ENCODE results near the gene JUND. TPM values are rescaled to one million over a fixed set of nuclear protein-coding genes. Genes with fewer than 3 reads are reported as not detected.

The JUND gene
- total RNA-seq, 1 donor from 2014 or later: 176 TPM

DNA sequence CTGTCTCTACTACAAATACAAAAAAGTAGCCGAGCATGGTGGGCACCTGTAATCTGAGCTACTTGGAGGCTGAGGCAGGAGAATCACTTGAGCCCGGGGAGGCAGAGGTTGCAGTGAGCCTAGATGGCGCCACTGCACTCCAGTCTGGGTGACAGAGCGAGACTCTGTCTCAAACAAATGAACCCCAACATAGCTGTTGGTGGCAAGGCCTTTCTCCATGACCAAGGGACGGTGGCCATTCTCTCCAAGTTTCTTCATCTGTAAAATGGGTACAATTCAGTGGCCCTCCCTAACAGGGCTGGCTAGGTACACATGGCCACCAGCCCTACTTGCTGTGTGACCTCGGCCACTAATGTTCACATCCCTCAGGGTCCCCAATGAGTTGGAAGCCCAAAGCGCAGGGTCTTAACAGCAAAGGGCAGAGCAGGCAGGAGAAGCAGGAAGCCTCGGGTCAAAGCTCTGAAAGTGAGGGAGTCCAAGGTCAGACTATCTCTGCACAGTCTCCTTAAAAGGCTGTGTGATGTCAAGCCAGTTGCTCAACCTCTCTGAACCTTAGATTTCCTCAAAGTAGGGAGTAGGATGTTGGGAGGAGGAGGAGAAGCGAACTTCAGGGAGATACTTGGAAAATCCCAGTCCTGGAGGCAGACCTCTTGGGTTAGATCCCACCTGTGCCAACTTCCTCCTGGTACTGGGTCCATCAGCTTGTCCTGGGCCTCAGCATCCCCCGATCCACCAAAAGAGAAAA is 2.7 kb downstream of the JUND start:
- TF ChIP-seq, protein P1, sequence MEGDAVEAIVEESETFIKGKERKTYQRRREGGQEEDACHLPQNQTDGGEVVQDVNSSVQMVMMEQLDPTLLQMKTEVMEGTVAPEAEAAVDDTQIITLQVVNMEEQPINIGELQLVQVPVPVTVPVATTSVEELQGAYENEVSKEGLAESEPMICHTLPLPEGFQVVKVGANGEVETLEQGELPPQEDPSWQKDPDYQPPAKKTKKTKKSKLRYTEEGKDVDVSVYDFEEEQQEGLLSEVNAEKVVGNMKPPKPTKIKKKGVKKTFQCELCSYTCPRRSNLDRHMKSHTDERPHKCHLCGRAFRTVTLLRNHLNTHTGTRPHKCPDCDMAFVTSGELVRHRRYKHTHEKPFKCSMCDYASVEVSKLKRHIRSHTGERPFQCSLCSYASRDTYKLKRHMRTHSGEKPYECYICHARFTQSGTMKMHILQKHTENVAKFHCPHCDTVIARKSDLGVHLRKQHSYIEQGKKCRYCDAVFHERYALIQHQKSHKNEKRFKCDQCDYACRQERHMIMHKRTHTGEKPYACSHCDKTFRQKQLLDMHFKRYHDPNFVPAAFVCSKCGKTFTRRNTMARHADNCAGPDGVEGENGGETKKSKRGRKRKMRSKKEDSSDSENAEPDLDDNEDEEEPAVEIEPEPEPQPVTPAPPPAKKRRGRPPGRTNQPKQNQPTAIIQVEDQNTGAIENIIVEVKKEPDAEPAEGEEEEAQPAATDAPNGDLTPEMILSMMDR (IDR thresholded peaks at IDR 0.05): peak; percentile 71
- Mint-ChIP-seq H3K27ac (ENCODE audit: unreplicated experiment) (peak overlapping the region; percentile 97), H3K4me1 (ENCODE audit: low read depth) (peaks cover 52% of the 10 kb centered on the region), H3K4me3 (ENCODE audit: unreplicated experiment) (peak overlapping the region; percentile 91), H3K9me3 (ENCODE audit: low read depth) (no peaks in the 10 kb centered on the region), H3K27me3 (ENCODE audit: low read depth) (no peaks in the 10 kb centered on the region), H3K36me3 (ENCODE audit: low read depth) (peaks cover 15% of the 10 kb centered on the region)
- DNase-seq (ENCODE audit: low spot score): no peak

DNA sequence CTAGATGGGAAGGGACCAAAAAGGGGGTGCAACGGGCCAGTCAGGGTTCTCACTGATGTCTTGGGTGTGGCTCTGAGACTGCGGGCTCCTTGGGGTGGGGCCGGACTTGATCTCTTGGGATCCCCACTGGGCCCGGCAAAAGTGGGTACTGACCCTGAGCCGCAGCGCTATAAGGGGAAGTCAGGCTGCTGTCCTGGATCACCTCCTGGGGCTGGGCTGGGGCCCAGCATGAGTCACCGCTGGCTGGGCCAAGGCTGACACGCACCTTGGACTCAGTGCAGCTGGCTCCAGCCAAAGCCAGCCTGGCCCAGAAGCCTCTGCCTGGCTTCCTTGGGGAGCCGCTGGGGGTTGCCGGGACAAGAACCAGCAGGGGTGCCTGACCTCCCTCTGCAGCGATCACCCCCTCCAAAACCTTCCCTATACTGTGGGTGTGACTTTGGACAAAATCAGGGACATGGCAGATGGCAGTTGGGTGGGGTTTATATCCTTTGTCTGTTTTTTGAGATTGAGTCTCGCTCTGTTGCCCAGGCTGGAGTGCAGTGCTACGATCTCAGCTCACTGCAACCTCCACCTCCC is 6.6 kb downstream of the JUND start:
- H3K9me3 Mint-ChIP-seq (ENCODE audit: low read depth): no peaks in the 10 kb centered on the region
- H3K4me3 Mint-ChIP-seq (ENCODE audit: unreplicated experiment): peak overlapping the region; percentile 8
- TF ChIP-seq, protein P1 (IDR thresholded peaks at IDR 0.05): peak; percentile 21
- H3K4me1 Mint-ChIP-seq (ENCODE audit: low read depth): peaks cover 42% of the 10 kb centered on the region
- H3K27ac Mint-ChIP-seq (ENCODE audit: unreplicated experiment): peak overlapping the region; percentile 93
- H3K36me3 Mint-ChIP-seq (ENCODE audit: low read depth): peaks cover 14% of the 10 kb centered on the region
- DNase-seq (ENCODE audit: low spot score): no peak
- H3K27me3 Mint-ChIP-seq (ENCODE audit: low read depth): no peaks in the 10 kb centered on the region

- TF ChIP-seq, protein P1 (IDR thresholded peaks at IDR 0.05): no peak
- Mint-ChIP-seq H3K36me3 (ENCODE audit: low read depth) (peaks cover 9% of the 10 kb centered on the region), H3K4me3 (ENCODE audit: unreplicated experiment) (peak within 1 kb of the TSS; percentile 8), H3K27me3 (ENCODE audit: low read depth) (no peaks in the 10 kb centered on the region), H3K27ac (ENCODE audit: unreplicated experiment) (peak within 1 kb of the TSS; percentile 93), H3K9me3 (ENCODE audit: low read depth) (no peaks in the 10 kb centered on the region), H3K4me1 (ENCODE audit: low read depth) (peaks cover 40% of the 10 kb centered on the region)
- DNase-seq (ENCODE audit: low spot score): no peak
These were observed 7.1 kb downstream of the JUND start, which contains the start of gene IQCN for GRCh38 chr19:18274219-18274780. TSS of gene IQCN (minus strand) at chr19:18274452. CDS start at chr19:18269478, 4,974 bp downstream.

DNA sequence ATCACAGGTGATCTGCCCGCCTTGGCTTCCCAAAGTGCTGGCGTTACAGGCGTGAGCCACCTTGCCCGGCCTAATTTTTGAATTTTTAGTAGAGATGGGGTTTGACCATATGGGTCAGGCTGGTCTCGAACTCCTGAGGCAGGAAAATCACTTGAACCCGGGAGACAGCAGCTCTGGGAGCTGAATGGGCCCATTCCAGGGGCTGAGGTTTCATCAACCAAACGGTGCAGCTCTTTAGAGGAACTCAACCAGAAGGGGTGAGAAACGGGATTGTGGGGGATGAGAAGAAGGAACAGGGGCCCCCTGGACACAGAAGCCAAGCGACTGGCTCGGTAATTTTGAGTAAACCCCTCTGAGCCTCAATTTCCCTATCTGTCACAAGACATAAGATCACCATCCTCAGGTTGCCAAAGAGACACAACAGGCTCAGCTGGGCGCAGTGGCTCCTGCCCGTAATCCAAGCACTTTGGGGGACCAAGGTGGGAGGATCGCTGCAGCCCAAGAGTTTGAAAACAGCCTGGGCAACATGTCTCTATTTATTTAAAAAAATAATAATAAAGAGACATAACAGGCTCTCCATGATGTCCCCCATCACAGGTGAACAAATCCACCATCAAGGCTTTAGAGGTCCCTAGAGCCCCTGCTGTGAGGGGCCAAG is 7.7 kb downstream of the JUND start:
- peak overlapping the region; percentile 17 for H3K27ac Mint-ChIP-seq (ENCODE audit: unreplicated experiment)
- H3K9me3 Mint-ChIP-seq (ENCODE audit: low read depth): no peaks in the 10 kb centered on the region
- peaks cover 3% of the 10 kb centered on the region for H3K36me3 Mint-ChIP-seq (ENCODE audit: low read depth)
- H3K4me3 Mint-ChIP-seq (ENCODE audit: unreplicated experiment): no peak overlapping the region
- DNase-seq (ENCODE audit: low spot score): no peak
- H3K4me1 Mint-ChIP-seq (ENCODE audit: low read depth): peaks cover 34% of the 10 kb centered on the region
- TF ChIP-seq, protein P1 (IDR thresholded peaks at IDR 0.05): no peak
- H3K27me3 Mint-ChIP-seq (ENCODE audit: low read depth): no peaks in the 10 kb centered on the region

- Mint-ChIP-seq H3K9me3 (ENCODE audit: low read depth) (no peaks in the 10 kb centered on the region), H3K4me3 (ENCODE audit: unreplicated experiment) (no peak overlapping the region), H3K36me3 (ENCODE audit: low read depth) (peaks cover 11% of the 10 kb centered on the region), H3K27me3 (ENCODE audit: low read depth) (no peaks in the 10 kb centered on the region), H3K4me1 (ENCODE audit: low read depth) (peaks cover 19% of the 10 kb centered on the region), H3K27ac (ENCODE audit: unreplicated experiment) (peak overlapping the region; percentile 54)
- TF ChIP-seq, protein P1 (IDR thresholded peaks at IDR 0.05): no peak
- DNase-seq (ENCODE audit: low spot score): no peak
These were observed 10.0 kb downstream of the JUND start for GRCh38 chr19:18271433-18271841.

All from chondrocyte (in vitro differentiated cells).